AG04450 (cell line): Measurements from ENCODE around the gene ARHGEF12. TPM values are rescaled to one million over a fixed set of nuclear protein-coding genes. Genes with fewer than 3 reads are reported as not detected.

Experiments
- CTCF ChIA-PET: fragments of 300-600, 350-600 bp; formaldehyde crosslinking; extraction: SDS; loops from one replicate; lab custom pipeline; 2022; ENCODE audit warnings: antibody characterized with exemption, inconsistent platforms; lab: Charles Lee
- POLR2A ChIA-PET: fragments of 350-600 bp; formaldehyde crosslinking; extraction: SDS; loops from one replicate; lab custom pipeline; 2021; ENCODE audit warnings: antibody characterized with exemption, inconsistent platforms; lab: Yijun Ruan, JAX
- DNase-seq: peaks from one replicate; pipeline ENCODE4 v3.0.0-alpha.2; 2011; ENCODE audit warnings: low read depth, low spot score
- H3K27ac ChIP-seq: one replicate; pipeline ENCODE4 v1.5.1; 2012; ENCODE audit warnings: low read depth, low read length, control low read depth
- H3K27me3 ChIP-seq: one replicate; pipeline ENCODE4 v1.6.0; 2012; ENCODE audit warnings: low read length; ENCODE audit not compliant: control insufficient read depth, insufficient read depth
- H3K4me3 ChIP-seq: 2 replicates; pipeline ENCODE4 v1.5.1; 2011; ENCODE audit warnings: mild to moderate bottlenecking, low read depth, low read length, control low read depth
- H3K9me3 ChIP-seq: 2 replicates; pipeline ENCODE4 v1.5.1; 2012; ENCODE audit warnings: low read length; ENCODE audit not compliant: control insufficient read depth, insufficient read depth
- polyA plus RNA-seq: library from polyadenylated mRNA; depleted of rRNA; stranded (reverse); fragments of >200 nt; gene quantifications from 2 replicates; pipeline ENCODE4 v1.2.3, GENCODE V29; 2011
- TF ChIP-seq, protein P1 (sequence below): IDR thresholded peaks from 2 replicates; pipeline ENCODE4 v1.5.1; 2011; ENCODE audit warnings: low read depth, low read length, control low read depth, inconsistent platforms

The ARHGEF12 gene
- polyA plus RNA-seq, 1 experiment = 64.8 TPM

DNA sequence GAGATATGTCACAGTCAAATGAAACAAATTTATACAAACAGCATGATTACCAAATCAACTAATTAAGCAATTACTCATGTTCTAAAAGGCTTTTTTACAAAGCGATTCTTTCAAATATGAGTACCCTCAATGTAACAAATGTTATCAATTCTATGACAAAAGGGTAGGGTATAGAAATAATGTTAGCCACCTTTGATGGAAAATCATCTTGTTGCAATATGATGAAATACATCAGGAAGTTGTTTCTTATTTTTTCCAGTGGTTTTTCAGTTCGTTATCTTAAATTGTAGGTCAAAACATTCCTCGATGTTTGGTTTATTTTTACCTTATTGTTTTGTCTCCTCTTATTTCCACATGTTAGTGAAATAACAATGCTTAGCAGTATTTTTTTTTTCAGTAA is 6.5 kb downstream of the ARHGEF12 start:
- TF ChIP-seq, protein P1, sequence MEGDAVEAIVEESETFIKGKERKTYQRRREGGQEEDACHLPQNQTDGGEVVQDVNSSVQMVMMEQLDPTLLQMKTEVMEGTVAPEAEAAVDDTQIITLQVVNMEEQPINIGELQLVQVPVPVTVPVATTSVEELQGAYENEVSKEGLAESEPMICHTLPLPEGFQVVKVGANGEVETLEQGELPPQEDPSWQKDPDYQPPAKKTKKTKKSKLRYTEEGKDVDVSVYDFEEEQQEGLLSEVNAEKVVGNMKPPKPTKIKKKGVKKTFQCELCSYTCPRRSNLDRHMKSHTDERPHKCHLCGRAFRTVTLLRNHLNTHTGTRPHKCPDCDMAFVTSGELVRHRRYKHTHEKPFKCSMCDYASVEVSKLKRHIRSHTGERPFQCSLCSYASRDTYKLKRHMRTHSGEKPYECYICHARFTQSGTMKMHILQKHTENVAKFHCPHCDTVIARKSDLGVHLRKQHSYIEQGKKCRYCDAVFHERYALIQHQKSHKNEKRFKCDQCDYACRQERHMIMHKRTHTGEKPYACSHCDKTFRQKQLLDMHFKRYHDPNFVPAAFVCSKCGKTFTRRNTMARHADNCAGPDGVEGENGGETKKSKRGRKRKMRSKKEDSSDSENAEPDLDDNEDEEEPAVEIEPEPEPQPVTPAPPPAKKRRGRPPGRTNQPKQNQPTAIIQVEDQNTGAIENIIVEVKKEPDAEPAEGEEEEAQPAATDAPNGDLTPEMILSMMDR = no peak
- POLR2A ChIA-PET = no interaction called here
- no peak overlapping the region for H3K27ac ChIP-seq
- CTCF ChIA-PET = no interaction called here
- H3K9me3 ChIP-seq = no peaks in the 10 kb centered on the region
- H3K27me3 ChIP-seq = no peaks in the 10 kb centered on the region
- H3K4me3 ChIP-seq = no peak overlapping the region
- no peak for DNase-seq

DNA sequence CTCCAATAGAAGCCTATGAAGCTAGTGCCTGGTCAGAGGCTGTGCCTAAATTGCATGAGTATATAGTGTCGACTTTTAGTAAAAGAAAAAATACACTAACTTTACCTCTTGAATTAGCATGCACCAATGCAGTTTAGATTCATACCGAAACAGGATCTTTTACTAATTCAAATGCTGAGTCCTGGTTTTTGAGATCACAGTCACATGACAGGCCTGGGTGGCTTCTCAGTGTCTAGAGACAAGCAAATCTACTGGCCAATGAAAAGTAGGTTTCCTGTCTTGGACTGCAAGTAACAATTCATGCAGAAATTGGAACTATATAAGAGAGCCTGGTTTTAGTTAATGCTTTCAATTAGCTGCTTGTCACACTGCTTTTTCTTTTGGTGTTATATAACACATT is 7.2 kb downstream of the ARHGEF12 start:
- no peak overlapping the region for H3K27ac ChIP-seq
- H3K4me3 ChIP-seq = no peak overlapping the region
- no peak for DNase-seq
- ChIA-PET POLR2A (no interaction called here), CTCF (interaction anchor here (0.7 to 0.9 kb wide), 2 partner anchors 43 to 77 kb away, joined by 3 to 10 read pairs; no protein-coding TSS in a partner anchor)
- TF ChIP-seq, protein P1 = no peak
- no peaks in the 10 kb centered on the region for H3K9me3 ChIP-seq
- no peaks in the 10 kb centered on the region for H3K27me3 ChIP-seq

DNA sequence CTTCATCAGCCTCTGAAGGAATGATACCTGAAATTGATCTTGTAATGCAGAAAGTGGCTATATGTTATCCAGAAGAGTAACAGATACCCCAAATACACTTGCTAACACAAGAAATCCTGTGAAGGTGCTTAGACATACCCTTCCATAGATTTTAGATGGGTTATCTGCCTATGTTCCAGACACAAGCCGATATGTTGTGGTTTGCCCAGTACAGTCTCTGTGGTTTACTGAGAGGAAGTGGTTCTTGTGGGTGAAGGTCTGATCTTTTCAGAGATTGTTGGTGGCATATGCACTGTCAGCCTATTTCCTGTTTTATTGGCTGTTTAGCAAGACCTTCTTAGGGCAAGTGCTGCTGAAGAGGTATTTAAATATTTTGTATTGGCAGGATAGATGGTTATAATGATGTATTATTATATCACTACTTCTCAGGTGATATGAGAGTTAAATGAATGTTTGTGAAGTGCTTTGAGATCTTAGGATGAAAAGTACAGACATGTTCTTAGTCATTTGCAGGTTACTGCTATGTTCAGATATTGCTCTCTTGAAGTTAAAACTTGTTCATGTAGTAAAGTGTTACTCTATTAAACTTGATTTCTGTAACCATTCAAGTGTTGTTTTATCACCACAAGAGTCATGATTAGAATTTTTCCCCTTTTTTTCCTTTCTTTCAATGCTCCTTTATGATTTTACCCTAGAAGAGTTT is 8.2 kb downstream of the ARHGEF12 start:
- ChIA-PET POLR2A (no interaction called here), CTCF (interaction anchor here (0.7 to 0.9 kb wide), 2 partner anchors 42 to 76 kb away, joined by 3 to 10 read pairs; no protein-coding TSS in a partner anchor)
- Histone ChIP-seq H3K9me3 (no peaks in the 10 kb centered on the region), H3K27ac (no peak overlapping the region), H3K27me3 (no peaks in the 10 kb centered on the region), H3K4me3 (no peak overlapping the region)
- TF ChIP-seq, protein P1 = no peak
- no peak for DNase-seq

DNA sequence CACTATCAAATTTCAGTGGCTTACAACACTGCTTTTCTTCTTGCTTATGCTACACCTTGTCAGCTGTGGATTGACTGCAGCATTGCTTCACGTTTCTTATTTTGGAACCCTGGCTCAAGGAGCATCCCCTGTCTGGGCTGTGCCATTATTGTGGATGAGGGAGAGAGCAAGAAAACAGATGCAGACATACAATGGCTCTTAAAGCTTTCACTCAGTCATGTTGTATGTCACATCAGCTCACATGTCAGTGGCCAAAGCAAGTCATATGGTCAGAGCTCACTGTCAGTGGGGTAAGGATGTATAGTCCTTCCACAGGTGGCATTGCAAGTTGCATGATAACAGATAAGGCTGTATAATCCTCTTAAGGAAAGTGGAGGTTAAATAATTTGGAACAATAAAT is 10.0 kb downstream of the ARHGEF12 start:
- ChIA-PET CTCF (interaction anchor here (1.4 kb wide), 1 partner anchor 11 kb away, joined by 3 read pairs; no protein-coding TSS in a partner anchor), POLR2A (no interaction called here)
- no peaks in the 10 kb centered on the region for H3K27me3 ChIP-seq
- no peak overlapping the region for H3K27ac ChIP-seq
- TF ChIP-seq, protein P1 = no peak
- no peaks in the 10 kb centered on the region for H3K9me3 ChIP-seq
- DNase-seq = no peak
- no peak overlapping the region for H3K4me3 ChIP-seq

DNA sequence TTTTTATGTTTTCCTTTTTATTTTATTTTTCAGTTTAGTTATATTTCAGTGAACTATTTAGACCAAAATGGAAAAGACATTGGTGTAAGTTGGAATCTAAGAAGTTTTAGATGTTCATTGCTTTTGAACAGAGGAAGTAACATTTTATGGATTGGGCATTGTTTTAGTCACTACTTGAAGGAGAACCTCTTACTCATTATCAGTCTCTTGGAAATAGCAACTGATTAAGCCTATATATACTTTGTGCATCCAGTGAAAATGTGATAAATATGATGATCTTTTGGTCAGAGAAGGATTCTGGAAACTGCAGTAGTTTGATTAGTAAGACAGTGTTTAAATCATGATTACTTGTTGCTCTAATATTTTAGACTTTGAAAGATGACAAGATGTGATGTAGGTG is 14.4 kb downstream of the ARHGEF12 start:
- CTCF ChIA-PET = interaction anchor here (0.6 to 2.7 kb wide), 2 partner anchors 16 to 47 kb away, joined by 3 to 10 read pairs; no protein-coding TSS in a partner anchor
- no peaks in the 10 kb centered on the region for H3K27me3 ChIP-seq
- H3K27ac ChIP-seq = no peak overlapping the region
- TF ChIP-seq, protein P1 = no peak
- no peak for DNase-seq
- POLR2A ChIA-PET = no interaction called here
- no peak overlapping the region for H3K4me3 ChIP-seq
- H3K9me3 ChIP-seq = no peaks in the 10 kb centered on the region
